Osteoblast (primary cell): ENCODE data around the gene RBKS. TPM values are rescaled to one million over a fixed set of nuclear protein-coding genes. Genes with fewer than 3 reads are reported as not detected.

Source experiments
- DNase-seq: peaks from one replicate; pipeline ENCODE4 v3.0.0; 2011; ENCODE audit warnings: low spot score, mixed read lengths; ENCODE audit not compliant: insufficient read length; ENCODE audit errors: missing footprints
- H2AFZ ChIP-seq: 2 replicates; pipeline ENCODE4 v1.6.0; 2011; ENCODE audit warnings: mild to moderate bottlenecking, low read length
- H3K27ac ChIP-seq: 2 replicates; pipeline ENCODE4 v1.5.1; 2011; ENCODE audit warnings: mild to moderate bottlenecking, low read depth, low read length, moderate library complexity
- H3K27me3 ChIP-seq: 2 replicates; pipeline ENCODE4 v1.6.0; 2012; ENCODE audit warnings: mild to moderate bottlenecking, control low read depth, inconsistent platforms, low read length, moderate library complexity; ENCODE audit not compliant: insufficient read depth
- H3K36me3 ChIP-seq: 2 replicates; pipeline ENCODE4 v1.5.1; 2011; ENCODE audit warnings: mild to moderate bottlenecking, low read length, control low read depth, moderate library complexity; ENCODE audit not compliant: insufficient read depth
- H3K4me1 ChIP-seq: 2 replicates; pipeline ENCODE4 v1.5.1; 2011; ENCODE audit warnings: mild to moderate bottlenecking, low read length, control low read depth, moderate library complexity; ENCODE audit not compliant: insufficient read depth
- H3K4me2 ChIP-seq: 2 replicates; pipeline ENCODE4 v1.6.0; 2011; ENCODE audit warnings: mild to moderate bottlenecking, low read length; ENCODE audit not compliant: insufficient read depth
- H3K4me3 ChIP-seq: fragments of 200-600 bp; sonication (generic); 3 replicates; pipeline ENCODE4 v1.5.1; 2012; ENCODE audit warnings: mild to moderate bottlenecking, low read length, inconsistent platforms; ENCODE audit not compliant: insufficient read depth
- H3K79me2 ChIP-seq: 2 replicates; pipeline ENCODE4 v1.6.0; 2012; ENCODE audit warnings: mild to moderate bottlenecking, low read length, control low read depth, inconsistent platforms; ENCODE audit not compliant: insufficient read depth
- H3K9me3 ChIP-seq: 2 replicates; pipeline ENCODE4 v1.5.1; 2011; ENCODE audit warnings: low read depth, low read length, control low read depth
- H4K20me1 ChIP-seq: 2 replicates; pipeline ENCODE4 v1.6.0; 2012; ENCODE audit warnings: mild to moderate bottlenecking, low read length, control low read depth; ENCODE audit not compliant: insufficient read depth
- total RNA-seq: library from RNA; depleted of rRNA; stranded (reverse); fragments of >200 nt; gene quantifications from 2 replicates; pipeline ENCODE4 v1.2.3, GENCODE V29; 2012
- TF ChIP-seq, protein P1 (sequence below): IDR thresholded peaks from 2 replicates; pipeline ENCODE4 v1.5.1; 2011; ENCODE audit warnings: mild to moderate bottlenecking, low read depth, low read length, moderate library complexity; ENCODE audit errors: extremely low read depth

The RBKS gene
- total RNA-seq, 1 donor = 1.1 TPM

DNA sequence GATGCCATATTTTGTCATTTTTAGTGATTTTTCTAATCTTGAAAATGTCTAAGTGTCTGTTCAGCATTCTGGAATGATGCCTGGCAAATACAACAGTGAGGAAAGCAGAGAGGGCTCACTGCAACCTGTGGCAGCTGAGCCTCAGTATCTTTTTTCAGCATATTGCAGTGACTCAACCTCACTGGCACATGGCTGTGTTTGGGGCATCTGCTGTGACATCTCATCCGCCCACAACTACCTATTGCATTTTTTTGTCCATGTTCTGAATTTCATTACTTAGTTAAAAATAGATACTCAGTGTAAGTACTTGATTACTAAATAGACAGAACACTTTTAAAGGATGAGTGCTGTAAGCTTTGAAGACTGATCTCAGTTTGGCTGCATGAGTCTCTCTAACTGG, 11.0 kb upstream of the RBKS start:
- DNase-seq = no peak
- Histone ChIP-seq H3K9me3 (no peaks in the 10 kb centered on the region), H3K79me2 (peaks cover 9% of the 10 kb centered on the region), H3K4me2 (no peak overlapping the region), H2AFZ (no peak overlapping the region), H3K27me3 (no peaks in the 10 kb centered on the region), H4K20me1 (no peaks in the 10 kb centered on the region), H3K27ac (no peak overlapping the region), H3K4me1 (peaks cover 12% of the 10 kb centered on the region), H3K36me3 (peaks cover 9% of the 10 kb centered on the region), H3K4me3 (no peak overlapping the region)
- TF ChIP-seq, protein P1, sequence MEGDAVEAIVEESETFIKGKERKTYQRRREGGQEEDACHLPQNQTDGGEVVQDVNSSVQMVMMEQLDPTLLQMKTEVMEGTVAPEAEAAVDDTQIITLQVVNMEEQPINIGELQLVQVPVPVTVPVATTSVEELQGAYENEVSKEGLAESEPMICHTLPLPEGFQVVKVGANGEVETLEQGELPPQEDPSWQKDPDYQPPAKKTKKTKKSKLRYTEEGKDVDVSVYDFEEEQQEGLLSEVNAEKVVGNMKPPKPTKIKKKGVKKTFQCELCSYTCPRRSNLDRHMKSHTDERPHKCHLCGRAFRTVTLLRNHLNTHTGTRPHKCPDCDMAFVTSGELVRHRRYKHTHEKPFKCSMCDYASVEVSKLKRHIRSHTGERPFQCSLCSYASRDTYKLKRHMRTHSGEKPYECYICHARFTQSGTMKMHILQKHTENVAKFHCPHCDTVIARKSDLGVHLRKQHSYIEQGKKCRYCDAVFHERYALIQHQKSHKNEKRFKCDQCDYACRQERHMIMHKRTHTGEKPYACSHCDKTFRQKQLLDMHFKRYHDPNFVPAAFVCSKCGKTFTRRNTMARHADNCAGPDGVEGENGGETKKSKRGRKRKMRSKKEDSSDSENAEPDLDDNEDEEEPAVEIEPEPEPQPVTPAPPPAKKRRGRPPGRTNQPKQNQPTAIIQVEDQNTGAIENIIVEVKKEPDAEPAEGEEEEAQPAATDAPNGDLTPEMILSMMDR = no peak

DNA sequence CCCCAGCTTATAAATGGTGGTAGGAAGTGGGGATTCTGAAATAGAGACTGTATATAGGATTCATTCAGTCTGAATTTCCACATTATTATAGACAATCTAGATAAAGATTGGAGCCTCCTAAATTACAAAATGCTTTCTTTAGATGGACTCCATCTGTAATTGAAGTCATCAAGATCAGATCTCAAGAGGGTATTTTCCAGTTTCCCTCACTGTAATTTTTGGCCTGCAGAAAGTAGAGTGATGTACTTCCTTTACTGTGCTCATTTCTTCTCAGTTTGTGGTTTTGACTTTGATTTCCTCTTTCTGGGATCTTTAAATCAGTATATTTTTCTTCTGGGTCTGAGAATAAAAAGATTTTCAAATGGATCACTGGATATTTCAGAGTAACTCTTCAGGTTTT, 7.5 kb upstream of the RBKS start:
- DNase-seq = peak; percentile 49
- Histone ChIP-seq H3K27ac (no peak overlapping the region), H3K9me3 (no peaks in the 10 kb centered on the region), H2AFZ (no peak overlapping the region), H3K36me3 (peaks cover 15% of the 10 kb centered on the region), H3K27me3 (no peaks in the 10 kb centered on the region), H3K4me1 (peaks cover 8% of the 10 kb centered on the region), H3K4me2 (no peak overlapping the region), H4K20me1 (no peaks in the 10 kb centered on the region), H3K79me2 (peaks cover 18% of the 10 kb centered on the region), H3K4me3 (no peak overlapping the region)
- TF ChIP-seq, protein P1 = no peak

DNA sequence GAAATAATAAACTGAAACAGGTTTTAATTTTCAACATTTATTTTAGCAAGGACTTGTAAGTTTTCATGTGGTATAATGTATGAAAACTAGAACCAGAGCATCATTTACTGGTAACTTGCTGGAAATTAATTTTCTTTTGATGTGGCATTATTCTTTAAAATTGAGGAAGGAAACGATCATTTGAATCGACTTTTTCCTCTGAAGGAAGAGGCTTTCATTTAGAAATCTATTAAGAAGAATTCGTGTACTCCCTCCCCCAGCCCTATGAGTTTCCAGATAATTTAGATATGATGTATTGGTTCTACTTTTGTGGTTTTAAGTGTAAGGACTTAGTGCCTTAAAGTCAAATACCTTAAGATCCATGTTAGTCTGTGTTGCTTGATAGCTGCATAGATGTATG, 2.8 kb upstream of the RBKS start:
- Histone ChIP-seq H3K4me1 (peaks cover 27% of the 10 kb centered on the region), H2AFZ (no peak overlapping the region), H3K4me3 (no peak overlapping the region), H3K36me3 (peaks cover 10% of the 10 kb centered on the region), H3K9me3 (no peaks in the 10 kb centered on the region), H4K20me1 (no peaks in the 10 kb centered on the region), H3K79me2 (peaks cover 44% of the 10 kb centered on the region), H3K27ac (no peak overlapping the region), H3K4me2 (no peak overlapping the region), H3K27me3 (no peaks in the 10 kb centered on the region)
- DNase-seq = no peak
- TF ChIP-seq, protein P1 = no peak

DNA sequence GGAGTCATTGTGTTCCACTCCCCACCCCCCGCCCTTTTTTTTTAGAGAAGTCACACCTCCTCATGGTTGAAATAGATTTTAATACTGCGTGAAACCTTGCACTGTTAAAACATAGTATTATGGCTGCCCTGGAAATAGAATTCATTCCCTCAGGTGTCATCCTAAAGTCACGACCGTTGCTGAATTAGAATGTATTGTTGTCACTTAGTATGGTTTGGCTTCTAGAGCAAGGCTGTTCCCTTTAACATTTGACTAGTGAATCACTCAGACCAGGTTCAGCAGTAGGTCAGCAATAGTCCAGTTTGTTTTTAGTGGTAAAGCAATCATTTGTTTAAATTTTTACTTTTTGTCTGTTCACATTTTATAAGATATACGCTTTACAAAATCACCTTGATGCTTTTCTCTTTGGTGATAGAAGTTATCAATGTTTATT, 1.5 kb upstream of the RBKS start:
- Histone ChIP-seq H3K4me3 (peak overlapping the region; percentile 89), H3K79me2 (peaks cover 46% of the 10 kb centered on the region), H3K27me3 (no peaks in the 10 kb centered on the region), H3K4me1 (peaks cover 27% of the 10 kb centered on the region), H3K27ac (peak overlapping the region; percentile 99), H3K9me3 (no peaks in the 10 kb centered on the region), H2AFZ (no peak overlapping the region), H3K36me3 (peaks cover 9% of the 10 kb centered on the region), H4K20me1 (no peaks in the 10 kb centered on the region), H3K4me2 (peak overlapping the region; percentile 83)
- peak; percentile 94 for DNase-seq
- TF ChIP-seq, protein P1 = no peak
